Stimulated activated CD4-positive, alpha-beta T cell treated with anti-CD3 and anti-CD28 coated beads, Interleukin-4, amount 100 ng/mL, for 24 hours (primary cell): ENCODE results near the gene SP2.
"Not testable (repeated sequence)": the region's sequence is repeated elsewhere in the genome, so short reads cannot be mapped to it uniquely, and the experiment has no call there.

Experiments used
- DNase-seq: peaks from one replicate; pipeline ENCODE4 v3.0.0-alpha.2; 2020

The SP2 gene

GRCh38 chr17:47925678-47925988 is 29.6 kb downstream of the SP2 start:
- no peak for DNase-seq

GRCh38 chr17:47927821-47928400 is 31.9 kb downstream of the SP2 start:
- DNase-seq = no peak

GRCh38 chr17:47928415-47928814 is 32.4 kb downstream of the SP2 start:
- DNase-seq = no peak

GRCh38 chr17:47929218-47930000 is 33.4 kb downstream of the SP2 start:
- no peak for DNase-seq

- no peak for DNase-seq
These were observed 35.8 kb downstream of the SP2 start for GRCh38 chr17:47931848-47932247.

- DNase-seq = no peak
These were observed 38.8 kb downstream of the SP2 start for GRCh38 chr17:47934856-47935255.

GRCh38 chr17:47935468-47935867 is 39.4 kb downstream of the SP2 start:
- DNase-seq = not testable (repeated sequence)

GRCh38 chr17:47935961-47936360 is 39.9 kb downstream of the SP2 start:
- DNase-seq = no peak

GRCh38 chr17:47937941-47938340 is 41.9 kb downstream of the SP2 start:
- no peak for DNase-seq

- peak; percentile 97 for DNase-seq
These were observed 45.4 kb downstream of the SP2 start, which contains the start of gene PNPO for GRCh38 chr17:47941246-47942095. Gene PNPO, plus strand, starts transcription at chr17:47941571. Its CDS starts 105 bp downstream, at chr17:47941676.

GRCh38 chr17:47942096-47942510 is 46.1 kb downstream of the SP2 start:
- peak; percentile 26 for DNase-seq

GRCh38 chr17:47942568-47942967 is 46.5 kb downstream of the SP2 start:
- no peak for DNase-seq

GRCh38 chr17:47945080-47945479 is 49.0 kb downstream of the SP2 start:
- DNase-seq = no peak

GRCh38 chr17:47945529-47946508 is 49.8 kb downstream of the SP2 start:
- DNase-seq = no peak

GRCh38 chr17:47946516-47946915 is 50.5 kb downstream of the SP2 start:
- DNase-seq = no peak

- DNase-seq = peak; percentile 82
These were observed 50.9 kb downstream of the SP2 start for GRCh38 chr17:47946929-47947397.

GRCh38 chr17:47948706-47949196 is 52.7 kb downstream of the SP2 start:
- no peak for DNase-seq

GRCh38 chr17:47949197-47949759 is 53.2 kb downstream of the SP2 start:
- peak; percentile 82 for DNase-seq

GRCh38 chr17:47949946-47950345 is 53.9 kb downstream of the SP2 start:
- DNase-seq = no peak

GRCh38 chr17:47950448-47950847 is 54.4 kb downstream of the SP2 start:
- no peak for DNase-seq

- no peak for DNase-seq
These were observed 56.4 kb downstream of the SP2 start for GRCh38 chr17:47952171-47953021.
